Activated CD8-positive, alpha-beta T cell treated with anti-CD3 and anti-CD28 coated beads, Interleukin-2, amount 10 ng/mL, durations not matched to agents 7 days and 5 days (primary cell): Measurements from ENCODE around the gene FMNL1. TPM values are rescaled to one million over a fixed set of nuclear protein-coding genes. Genes with fewer than 3 reads are reported as not detected.

Source experiments
- ATAC-seq: fragments of 150-1000 bp; cut with Tn5 transposase; one replicate; pipeline ENCODE4 v1.10.0; 2021; ENCODE audit warnings: moderate library complexity
- CTCF ChIA-PET: fragments of 350-600 bp; sonication (Branson Sonifier 250); formaldehyde crosslinking; loops from one replicate; lab custom pipeline; 2021; ENCODE audit warnings: antibody characterized with exemption; lab: Charles Lee
- POLR2A ChIA-PET: fragments of 350-600 bp; sonication (Branson Sonifier 250); formaldehyde crosslinking; loops from one replicate; lab custom pipeline; 2021; ENCODE audit warnings: antibody characterized with exemption; lab: Charles Lee
- DNase-seq: peaks from one replicate; pipeline ENCODE4 v3.0.0-alpha.2; 2020
- H3K27ac Mint-ChIP-seq: one replicate; pipeline ENCODE4 v1.8.0; 2021; ENCODE audit warnings: mild to moderate bottlenecking, mixed read lengths
- H3K27me3 Mint-ChIP-seq: one replicate; pipeline ENCODE4 v1.8.0; 2021; ENCODE audit warnings: low read depth, mixed read lengths
- H3K36me3 Mint-ChIP-seq: one replicate; pipeline ENCODE4 v1.8.0; 2021; ENCODE audit warnings: low read depth, mixed read lengths
- H3K4me1 Mint-ChIP-seq: one replicate; pipeline ENCODE4 v1.8.0; 2021; ENCODE audit warnings: low read depth, mixed read lengths
- H3K4me3 Mint-ChIP-seq: one replicate; pipeline ENCODE4 v1.8.0; 2021; ENCODE audit warnings: mild to moderate bottlenecking, mixed read lengths
- H3K9me3 Mint-ChIP-seq: one replicate; pipeline ENCODE4 v1.8.0; 2022; ENCODE audit warnings: mixed read lengths; ENCODE audit not compliant: insufficient read depth
- total RNA-seq, 2 experiments: library from RNA; stranded (reverse); gene quantifications; one replicate each; pipeline ENCODE4 v1.2.3, GENCODE V29; 2021

FMNL1 gene, protein sequence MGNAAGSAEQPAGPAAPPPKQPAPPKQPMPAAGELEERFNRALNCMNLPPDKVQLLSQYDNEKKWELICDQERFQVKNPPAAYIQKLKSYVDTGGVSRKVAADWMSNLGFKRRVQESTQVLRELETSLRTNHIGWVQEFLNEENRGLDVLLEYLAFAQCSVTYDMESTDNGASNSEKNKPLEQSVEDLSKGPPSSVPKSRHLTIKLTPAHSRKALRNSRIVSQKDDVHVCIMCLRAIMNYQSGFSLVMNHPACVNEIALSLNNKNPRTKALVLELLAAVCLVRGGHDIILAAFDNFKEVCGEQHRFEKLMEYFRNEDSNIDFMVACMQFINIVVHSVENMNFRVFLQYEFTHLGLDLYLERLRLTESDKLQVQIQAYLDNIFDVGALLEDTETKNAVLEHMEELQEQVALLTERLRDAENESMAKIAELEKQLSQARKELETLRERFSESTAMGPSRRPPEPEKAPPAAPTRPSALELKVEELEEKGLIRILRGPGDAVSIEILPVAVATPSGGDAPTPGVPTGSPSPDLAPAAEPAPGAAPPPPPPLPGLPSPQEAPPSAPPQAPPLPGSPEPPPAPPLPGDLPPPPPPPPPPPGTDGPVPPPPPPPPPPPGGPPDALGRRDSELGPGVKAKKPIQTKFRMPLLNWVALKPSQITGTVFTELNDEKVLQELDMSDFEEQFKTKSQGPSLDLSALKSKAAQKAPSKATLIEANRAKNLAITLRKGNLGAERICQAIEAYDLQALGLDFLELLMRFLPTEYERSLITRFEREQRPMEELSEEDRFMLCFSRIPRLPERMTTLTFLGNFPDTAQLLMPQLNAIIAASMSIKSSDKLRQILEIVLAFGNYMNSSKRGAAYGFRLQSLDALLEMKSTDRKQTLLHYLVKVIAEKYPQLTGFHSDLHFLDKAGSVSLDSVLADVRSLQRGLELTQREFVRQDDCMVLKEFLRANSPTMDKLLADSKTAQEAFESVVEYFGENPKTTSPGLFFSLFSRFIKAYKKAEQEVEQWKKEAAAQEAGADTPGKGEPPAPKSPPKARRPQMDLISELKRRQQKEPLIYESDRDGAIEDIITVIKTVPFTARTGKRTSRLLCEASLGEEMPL
- 100 to 1,000 TPM; 375 to 395 TPM for total RNA-seq

GRCh38 chr17:45221081-45222013 is at the start of gene FMNL1:
TSS of gene FMNL1 (plus strand) at chr17:45221885. CDS start at chr17:45222125, 240 bp downstream.
- Mint-ChIP-seq H3K4me3 (peak within 1 kb of the TSS; percentile 100), H3K27ac (peak within 1 kb of the TSS; percentile 94), H3K27me3 (no peaks in the 10 kb centered on the region), H3K36me3 (peaks cover 71% of the 10 kb centered on the region), H3K9me3 (no peaks in the 10 kb centered on the region), H3K4me1 (peaks cover 51% of the 10 kb centered on the region)
- ChIA-PET CTCF (interaction anchor here (1.0 to 14.2 kb wide), 13 partner anchors 12 to 167 kb away, joined by 3 to 410 read pairs (median 55); partner anchors contain the start of genes ACBD4, HEXIM1 and MAP3K14), POLR2A (interaction anchor here (0.5 to 9.0 kb wide), 12 partner anchors 9 to 1854 kb away, joined by 3 to 132 read pairs (median 10); partner anchors contain the start of genes HEXIM1, HEXIM2 and MAP3K14)
- DNase-seq (peak; percentile 82), ATAC-seq (peak; percentile 6)

- Mint-ChIP-seq H3K36me3 (no peaks in the 10 kb centered on the region), H3K9me3 (no peaks in the 10 kb centered on the region), H3K4me1 (peaks cover 23% of the 10 kb centered on the region), H3K27ac (peak overlapping the region; percentile 96), H3K4me3 (no peak overlapping the region), H3K27me3 (no peaks in the 10 kb centered on the region)
- ATAC-seq (no peak), DNase-seq (no peak)
- ChIA-PET CTCF (interaction anchor here (0.7 to 5.2 kb wide), 5 partner anchors 22 to 105 kb away, joined by 3 to 62 read pairs (median 38); partner anchors contain the start of genes ACBD4 and HEXIM1), POLR2A (interaction anchor here (1.0 to 4.0 kb wide), 8 partner anchors 8 to 145 kb away, joined by 3 to 44 read pairs (median 6); partner anchors contain the start of genes FMNL1, HEXIM1, HEXIM2 and MAP3K14)
Observed at GRCh38 chr17:45172232-45172540, 49.5 kb upstream of the FMNL1 start.

DNA sequence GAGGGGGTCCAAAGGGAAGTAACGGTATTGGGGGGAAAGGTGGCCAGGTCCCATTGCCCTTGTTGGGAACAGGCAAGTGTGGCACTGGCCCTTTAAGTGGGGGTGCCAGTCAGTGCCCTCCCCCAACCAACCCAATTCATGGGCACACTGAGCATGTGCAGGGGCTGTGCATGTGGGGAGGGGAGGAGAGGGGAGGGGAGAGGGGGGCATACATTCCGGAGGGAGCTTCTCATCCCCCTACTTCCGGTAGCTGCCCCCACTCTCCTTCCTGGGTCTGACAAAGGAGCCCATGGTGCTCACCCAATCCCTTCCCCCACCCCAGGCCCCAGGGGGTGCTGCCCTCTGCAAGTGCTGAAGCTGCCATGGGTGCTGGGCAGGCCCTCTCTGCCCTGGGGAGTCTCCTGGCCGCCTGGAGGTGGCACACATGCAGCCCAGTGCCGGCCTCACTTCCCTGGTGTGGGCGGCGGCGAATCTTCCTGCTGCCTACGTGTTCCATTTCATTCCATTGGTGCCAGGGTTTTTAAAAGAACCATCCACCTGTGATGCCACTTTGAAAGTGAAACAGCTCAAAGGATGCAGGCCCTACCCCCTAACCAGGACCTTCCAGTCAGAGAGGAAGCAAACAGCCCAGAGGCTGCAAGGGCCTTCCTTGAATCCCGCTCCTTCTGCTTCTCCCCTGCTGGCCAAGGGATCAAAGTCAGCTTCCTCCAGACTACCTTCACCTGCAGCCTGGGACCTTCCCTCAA is 49.0 kb upstream of the FMNL1 start:
- no peaks in the 10 kb centered on the region for H3K27me3 Mint-ChIP-seq
- ChIA-PET POLR2A (interaction anchor here (0.9 to 4.0 kb wide), 11 partner anchors 9 to 144 kb away, joined by 3 to 44 read pairs (median 4); partner anchors contain the start of genes FMNL1, HEXIM1, HEXIM2 and MAP3K14), CTCF (interaction anchor here (0.7 to 5.2 kb wide), 11 partner anchors 11 to 105 kb away, joined by 3 to 62 read pairs (median 7); partner anchors contain the start of genes ACBD4, HEXIM1 and HEXIM2)
- DNase-seq (peak; percentile 68), ATAC-seq (peak; percentile 79)
- peak overlapping the region; percentile 96 for H3K27ac Mint-ChIP-seq
- no peaks in the 10 kb centered on the region for H3K36me3 Mint-ChIP-seq
- no peaks in the 10 kb centered on the region for H3K9me3 Mint-ChIP-seq
- H3K4me1 Mint-ChIP-seq = peaks cover 23% of the 10 kb centered on the region
- H3K4me3 Mint-ChIP-seq = peak overlapping the region; percentile 65

GRCh38 chr17:45175759-45176115 is 45.9 kb upstream of the FMNL1 start:
- Mint-ChIP-seq H3K27me3 (no peaks in the 10 kb centered on the region), H3K9me3 (no peaks in the 10 kb centered on the region), H3K27ac (no peak overlapping the region), H3K4me1 (peaks cover 23% of the 10 kb centered on the region), H3K4me3 (no peak overlapping the region), H3K36me3 (no peaks in the 10 kb centered on the region)
- POLR2A ChIA-PET = interaction anchor here (1.2 kb wide), 1 partner anchor 19 kb away, joined by 3 read pairs; no protein-coding TSS in a partner anchor
- CTCF ChIA-PET = interaction anchor here (1.1 to 1.6 kb wide), 3 partner anchors 23 to 40 kb away, joined by 3 to 12 read pairs (median 7); partner anchors contain the start of gene ACBD4
- ATAC-seq (no peak), DNase-seq (no peak)

GRCh38 chr17:45177563-45177962 is 44.1 kb upstream of the FMNL1 start:
- Mint-ChIP-seq H3K9me3 (no peaks in the 10 kb centered on the region), H3K4me3 (no peak overlapping the region), H3K27ac (no peak overlapping the region), H3K36me3 (no peaks in the 10 kb centered on the region), H3K4me1 (peaks cover 6% of the 10 kb centered on the region), H3K27me3 (no peaks in the 10 kb centered on the region)
- DNase-seq (no peak), ATAC-seq (no peak)
- POLR2A ChIA-PET = no interaction called here
- CTCF ChIA-PET = interaction anchor here (2.7 kb wide), 1 partner anchor 42 kb away, joined by 17 read pairs; the partner anchor contains the start of gene ACBD4

GRCh38 chr17:45184144-45184543 is 37.5 kb upstream of the FMNL1 start:
- H3K27me3 Mint-ChIP-seq = peaks cover 1% of the 10 kb centered on the region
- H3K36me3 Mint-ChIP-seq = no peaks in the 10 kb centered on the region
- no peaks in the 10 kb centered on the region for H3K9me3 Mint-ChIP-seq
- ATAC-seq = no peak
- ChIA-PET POLR2A (no interaction called here), CTCF (interaction anchor here (0.7 to 4.9 kb wide), 5 partner anchors 14 to 49 kb away, joined by 3 to 31 read pairs (median 6); partner anchors contain the start of genes ACBD4 and HEXIM1)
- DNase-seq = no peak
- no peak overlapping the region for H3K4me3 Mint-ChIP-seq
- no peaks in the 10 kb centered on the region for H3K4me1 Mint-ChIP-seq
- H3K27ac Mint-ChIP-seq = no peak overlapping the region

- no peaks in the 10 kb centered on the region for H3K4me1 Mint-ChIP-seq
- no peak overlapping the region for H3K27ac Mint-ChIP-seq
- no peaks in the 10 kb centered on the region for H3K9me3 Mint-ChIP-seq
- POLR2A ChIA-PET = no interaction called here
- CTCF ChIA-PET = interaction anchor here (0.8 kb wide), 1 partner anchor 10 kb away, joined by 3 read pairs; no protein-coding TSS in a partner anchor
- H3K27me3 Mint-ChIP-seq = peaks cover 1% of the 10 kb centered on the region
- DNase-seq (no peak), ATAC-seq (no peak)
- no peak overlapping the region for H3K4me3 Mint-ChIP-seq
- no peaks in the 10 kb centered on the region for H3K36me3 Mint-ChIP-seq
Observed at GRCh38 chr17:45186801-45187354, 34.8 kb upstream of the FMNL1 start.

- Mint-ChIP-seq H3K27ac (no peak overlapping the region), H3K4me1 (no peaks in the 10 kb centered on the region), H3K4me3 (no peak overlapping the region), H3K9me3 (no peaks in the 10 kb centered on the region), H3K36me3 (no peaks in the 10 kb centered on the region), H3K27me3 (no peaks in the 10 kb centered on the region)
- ATAC-seq (no peak), DNase-seq (no peak)
- ChIA-PET POLR2A (interaction anchor here (1.3 kb wide), 1 partner anchor 40 kb away, joined by 5 read pairs; no protein-coding TSS in a partner anchor), CTCF (interaction anchor here (1.2 to 2.3 kb wide), 3 partner anchors 8 to 53 kb away, joined by 3 to 13 read pairs (median 7); partner anchors contain the start of gene ACBD4)
Observed at GRCh38 chr17:45189009-45189408, 32.7 kb upstream of the FMNL1 start.

GRCh38 chr17:45190503-45191255 is 31.0 kb upstream of the FMNL1 start:
- POLR2A ChIA-PET = interaction anchor here (0.8 to 1.6 kb wide), 4 partner anchors 18 to 55 kb away, joined by 3 to 8 read pairs (median 4); partner anchors contain the start of genes ACBD4 and HEXIM1
- CTCF ChIA-PET = interaction anchor here (0.7 to 2.0 kb wide), 4 partner anchors 18 to 87 kb away, joined by 3 to 25 read pairs (median 4); partner anchors contain the start of genes ACBD4 and HEXIM1
- Mint-ChIP-seq H3K9me3 (no peaks in the 10 kb centered on the region), H3K4me3 (no peak overlapping the region), H3K4me1 (no peaks in the 10 kb centered on the region), H3K27ac (no peak overlapping the region), H3K27me3 (no peaks in the 10 kb centered on the region), H3K36me3 (no peaks in the 10 kb centered on the region)
- no peak for ATAC-seq
- no peak for DNase-seq
